HG02759 (cell line): Measurements from ENCODE around the gene EPN2.
A peak's percentile ranks its signal among the peaks of the same experiment; 100 is the strongest.

Experiments
- ATAC-seq: cut with Tn5 transposase; IDR thresholded peaks from one replicate; pipeline ENCODE4 v1.9.1; 2021; ENCODE audit warnings: mild to moderate bottlenecking, moderate library complexity; ENCODE audit not compliant: unreplicated experiment

Gene EPN2

DNA sequence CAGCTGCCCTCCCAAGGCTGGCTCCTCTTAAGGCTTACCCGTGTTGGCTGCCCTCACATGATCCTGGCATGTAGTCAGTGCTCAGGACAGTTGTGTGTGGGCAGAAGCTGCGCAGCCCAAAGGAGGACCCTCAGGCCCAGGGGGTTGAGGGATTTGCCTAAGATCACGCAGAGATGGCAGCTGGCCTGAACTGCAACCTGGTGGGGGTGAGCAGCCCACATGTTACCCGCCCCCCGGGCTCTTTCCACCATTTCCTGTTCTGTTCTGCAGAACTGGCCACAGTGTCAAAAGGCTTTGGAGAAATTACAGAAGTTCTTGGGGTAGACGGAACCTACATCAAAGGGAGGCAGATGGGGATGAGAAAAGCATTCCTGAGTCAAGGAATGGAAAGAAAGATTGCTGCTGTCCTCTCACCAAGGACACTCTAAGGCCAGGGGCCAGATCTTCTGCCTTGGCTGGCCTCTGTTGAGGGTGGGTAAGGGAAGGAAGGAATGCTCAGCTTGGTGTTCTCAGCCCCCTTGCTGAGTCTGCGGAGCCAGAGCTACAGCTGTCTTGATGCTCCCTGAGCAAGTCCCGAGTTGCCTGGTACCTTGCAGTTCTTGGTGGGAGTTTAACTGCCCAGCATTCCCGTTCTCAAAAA lies 53.0 kb downstream of the EPN2 start:
- no peak for ATAC-seq

DNA sequence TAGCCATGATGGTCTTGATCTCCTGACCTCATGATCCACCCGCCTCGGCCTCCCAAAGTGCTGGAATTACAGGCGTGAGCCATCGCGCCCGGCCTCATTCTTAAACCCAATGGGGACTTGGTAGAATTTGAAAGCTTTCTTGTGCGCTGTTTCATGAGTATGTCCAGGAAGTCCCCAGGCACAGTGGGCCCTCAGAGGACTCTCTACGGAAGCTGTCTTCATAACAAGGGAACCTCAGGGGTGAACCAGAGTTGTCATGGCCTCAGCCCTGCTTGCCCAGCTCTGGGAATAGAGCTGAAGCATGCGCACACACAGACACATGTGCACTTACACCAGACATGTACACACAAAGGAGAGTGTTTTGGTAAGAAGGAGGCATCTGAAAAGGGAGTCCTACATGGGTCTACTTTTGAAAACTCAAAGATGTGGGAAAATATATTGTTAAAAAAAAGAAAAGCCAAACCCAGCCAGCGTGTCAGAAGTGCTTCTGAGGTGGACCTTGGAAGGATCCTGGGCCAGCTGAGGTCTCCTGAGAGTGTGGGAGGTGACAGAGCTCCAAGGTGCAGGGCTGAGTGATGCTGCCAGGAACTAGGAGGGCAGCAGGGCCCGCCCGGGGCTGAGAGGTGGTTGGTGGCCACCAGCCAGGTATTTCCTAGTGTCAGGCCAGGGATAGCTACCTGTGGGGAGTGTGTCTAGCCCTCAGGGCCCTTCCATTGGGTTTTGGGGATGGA lies 54.6 kb downstream of the EPN2 start:
- ATAC-seq, result no peak

DNA sequence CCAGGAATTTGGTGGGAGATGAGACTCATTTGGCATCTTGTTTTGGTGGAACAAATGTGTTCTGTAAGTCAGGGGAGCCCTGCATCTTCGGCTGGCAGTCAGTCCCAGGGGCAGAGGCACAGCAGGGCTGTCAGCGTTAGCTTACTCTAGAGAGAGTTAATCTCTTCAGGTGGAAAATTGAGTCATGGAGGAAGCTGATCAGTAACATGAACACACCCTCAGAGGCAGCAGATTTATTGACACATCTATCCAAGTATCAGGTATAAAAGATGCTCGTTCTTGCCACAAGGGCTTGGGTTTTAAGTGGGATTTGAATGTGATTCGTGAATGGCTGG lies 55.2 kb downstream of the EPN2 start:
- ATAC-seq, result no peak

DNA sequence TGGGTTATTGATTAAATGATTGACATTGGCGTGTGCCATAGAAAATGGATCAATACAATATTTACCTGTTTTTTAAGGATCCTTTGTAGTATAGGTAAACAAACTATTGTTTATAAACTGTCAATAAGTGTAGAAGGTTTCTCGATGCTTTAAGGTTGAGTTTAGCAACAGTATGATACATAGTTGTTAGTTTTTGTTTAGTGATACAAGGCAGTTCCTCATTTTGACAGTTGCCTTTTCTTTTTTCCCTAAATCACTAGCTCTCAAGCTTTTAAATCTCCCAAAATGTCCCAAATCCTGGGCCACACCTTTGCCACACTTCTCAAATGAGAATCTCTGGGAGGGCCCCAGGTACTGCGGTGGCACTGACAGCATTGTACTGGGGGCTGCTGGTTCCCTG lies 57.3 kb downstream of the EPN2 start:
- ATAC-seq, result no peak

DNA sequence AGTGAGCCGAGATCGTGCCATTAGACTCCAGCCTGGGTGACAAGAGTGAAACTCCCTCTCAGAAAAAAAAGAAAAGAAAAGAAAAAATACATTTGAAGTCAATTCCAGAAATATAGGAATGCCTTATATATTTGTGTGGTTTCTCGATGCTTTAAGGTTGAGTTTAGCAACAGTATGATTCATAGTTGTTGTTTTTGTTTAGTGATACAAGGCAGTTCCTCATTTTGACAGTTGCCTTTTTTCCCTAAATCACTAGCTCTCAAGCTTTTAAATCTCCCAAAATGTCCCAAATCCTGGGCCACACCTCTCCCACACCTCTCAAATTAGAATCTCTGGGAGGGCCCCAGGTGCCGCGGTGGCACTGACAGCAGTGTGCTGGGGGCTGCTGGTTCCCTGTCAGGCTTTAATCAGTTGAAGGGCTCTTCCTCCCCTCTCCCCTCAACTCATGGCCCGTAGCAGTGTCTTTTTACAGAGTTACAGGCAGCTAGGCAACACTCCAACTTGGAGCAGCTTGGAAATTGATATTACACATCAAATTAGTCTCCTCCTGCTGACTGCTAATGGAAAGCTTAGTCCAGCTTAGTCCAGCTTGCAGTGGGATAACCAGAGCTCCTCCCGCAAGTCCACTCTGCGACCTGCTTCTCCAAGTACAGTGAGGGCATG lies 58.4 kb downstream of the EPN2 start:
- ATAC-seq, result no peak

DNA sequence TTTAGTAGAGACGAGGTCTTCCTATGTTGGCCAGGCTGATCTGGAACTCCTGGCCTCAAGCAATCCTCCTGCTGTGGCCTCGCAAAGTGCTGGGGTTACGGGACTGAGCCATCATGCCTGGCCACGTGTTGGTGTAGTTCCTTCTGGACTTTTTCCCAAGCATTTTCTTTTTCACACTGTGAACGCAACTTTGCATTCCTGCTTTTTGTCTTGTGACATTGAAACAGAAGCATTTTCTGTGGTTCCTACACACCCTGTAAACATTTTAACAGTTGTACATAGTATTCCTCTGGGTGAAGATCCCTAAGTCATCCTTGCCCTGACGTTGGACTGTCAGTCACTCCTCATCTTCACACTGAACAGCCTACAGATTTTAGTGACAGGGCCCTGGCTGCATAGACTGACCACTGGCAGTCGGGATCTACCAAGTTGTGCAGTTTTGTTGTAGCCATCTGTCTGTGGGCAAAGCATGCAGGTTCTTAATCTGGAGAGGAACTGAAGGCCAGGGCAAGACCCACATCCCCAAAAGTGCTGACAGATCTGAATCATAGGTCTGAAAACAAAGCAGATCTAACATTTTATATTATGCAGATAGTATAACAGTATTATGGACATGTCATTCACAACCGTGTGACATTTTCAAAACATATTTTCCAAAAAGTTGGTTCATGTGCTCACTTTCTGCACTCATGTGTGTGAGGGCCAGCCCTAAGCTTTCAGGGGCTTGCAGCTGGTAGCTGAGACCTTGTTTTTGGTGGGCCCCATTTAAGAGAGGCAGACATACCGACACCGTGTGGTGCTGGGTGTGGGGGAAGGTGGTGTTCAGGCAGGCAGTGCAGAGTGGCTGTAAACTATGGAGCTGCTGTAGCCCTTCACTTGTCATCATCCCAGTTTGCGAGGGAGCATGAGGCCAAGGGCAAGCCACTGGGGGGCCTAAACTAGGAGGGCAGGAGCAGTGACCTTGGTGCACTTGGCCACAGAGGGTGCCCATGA lies 59.9 kb downstream of the EPN2 start:
- no peak for ATAC-seq

DNA sequence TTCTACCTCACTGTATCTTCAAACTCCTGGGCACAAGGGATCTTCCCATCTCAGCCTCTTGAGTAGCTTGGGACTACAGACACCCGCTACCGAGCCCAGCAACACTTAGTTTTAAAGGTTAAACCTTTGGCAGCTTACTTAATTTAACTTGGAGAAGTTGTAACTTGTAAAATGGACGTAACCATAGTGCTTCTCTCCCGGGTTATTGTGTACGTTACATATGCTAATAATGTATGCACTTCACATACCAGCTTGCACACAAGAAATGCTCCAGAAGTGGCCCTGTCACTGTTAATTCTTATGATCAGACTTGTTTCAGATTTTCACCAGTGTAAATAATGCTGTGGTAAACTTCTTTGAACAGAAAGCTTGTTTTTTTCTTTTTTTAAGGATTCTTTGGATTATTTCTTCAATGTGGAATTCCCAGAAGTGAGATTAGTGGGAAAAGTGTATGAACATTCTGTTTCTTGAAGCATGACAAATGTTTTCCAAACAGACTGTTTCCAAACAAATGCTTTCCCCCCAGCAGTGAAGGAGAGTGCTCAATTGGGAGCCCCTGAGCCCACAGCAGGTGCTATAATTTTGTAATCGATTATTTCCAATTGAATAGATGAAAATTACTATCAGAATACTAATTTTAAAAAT lies 61.5 kb downstream of the EPN2 start:
- ATAC-seq, result no peak

DNA sequence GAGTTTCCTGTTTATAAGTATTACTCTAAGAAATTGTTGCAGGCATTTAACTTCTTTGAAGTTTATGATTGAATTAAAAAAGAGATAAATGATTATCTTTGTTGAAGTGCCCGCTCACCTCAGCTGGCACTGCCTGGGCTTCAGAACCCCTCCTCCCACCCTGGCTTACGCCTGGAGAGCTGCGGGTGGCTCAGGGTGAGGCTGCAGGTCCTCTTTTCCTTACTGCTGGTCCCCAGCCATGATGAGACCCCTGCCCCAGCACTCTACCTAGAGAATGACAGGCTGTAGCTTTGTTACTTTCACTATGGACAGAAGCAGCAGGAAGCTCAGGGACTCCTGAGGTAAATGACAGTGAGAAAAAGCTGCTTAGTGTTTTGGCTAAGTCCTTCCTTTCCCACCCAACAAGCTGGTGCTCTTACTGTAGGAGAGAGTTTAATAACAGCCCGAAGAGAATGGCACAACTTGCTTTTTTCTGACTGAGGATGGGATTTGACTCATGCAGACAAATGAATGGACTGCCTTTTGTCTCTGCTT lies 62.1 kb downstream of the EPN2 start:
- ATAC-seq, result no peak

DNA sequence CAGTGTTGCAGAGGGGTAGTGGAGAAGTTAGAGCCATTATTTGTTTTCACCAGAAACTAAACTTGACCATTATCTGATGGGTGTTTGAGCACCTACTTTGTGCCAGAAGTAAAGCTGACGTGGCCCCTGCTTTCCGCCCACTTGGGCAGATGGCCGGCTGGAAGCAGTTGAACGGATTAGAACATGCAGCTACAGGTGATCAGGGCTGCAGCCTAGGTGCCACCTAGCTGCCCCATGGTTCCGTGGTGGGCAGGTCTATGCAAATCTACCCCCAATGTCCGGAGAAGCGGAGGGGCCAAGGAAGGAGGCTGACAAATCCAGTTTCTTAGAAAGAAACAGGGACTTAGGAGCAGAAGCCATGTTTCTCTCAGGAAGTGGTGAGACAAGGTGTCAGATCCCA lies 62.7 kb downstream of the EPN2 start:
- ATAC-seq, result no peak

DNA sequence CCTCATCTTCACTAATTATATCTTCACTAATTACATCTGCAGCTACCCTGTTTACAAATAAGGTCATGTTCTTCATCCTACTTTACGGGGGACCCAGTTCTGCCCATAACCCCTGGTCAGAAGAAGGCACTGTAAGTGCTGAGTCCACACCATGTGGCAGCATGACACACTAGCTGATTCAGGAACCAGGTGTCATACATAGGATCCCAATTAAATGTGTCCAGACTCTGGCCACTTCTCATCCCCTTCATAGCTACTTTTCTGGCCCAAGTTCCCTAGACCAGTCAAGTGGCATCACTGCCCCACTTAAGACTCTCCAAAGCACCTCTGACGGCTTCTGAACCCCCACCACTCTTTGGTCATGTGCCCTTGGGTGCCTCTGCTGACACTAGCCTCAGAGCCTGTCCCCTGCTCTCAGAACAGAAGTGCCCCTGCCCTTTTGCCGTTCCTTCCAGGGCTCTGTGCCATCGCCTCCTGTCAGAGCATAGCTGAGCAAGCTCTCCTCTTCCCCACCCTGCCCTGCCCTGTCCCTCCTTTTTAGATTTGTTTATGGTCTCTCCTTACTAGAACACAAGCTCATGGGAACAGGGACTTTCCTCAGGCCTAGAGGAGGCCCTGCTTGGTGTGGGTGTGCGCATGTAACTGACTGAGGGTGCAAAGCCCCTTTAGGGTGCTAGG lies 64.2 kb downstream of the EPN2 start:
- no peak for ATAC-seq

DNA sequence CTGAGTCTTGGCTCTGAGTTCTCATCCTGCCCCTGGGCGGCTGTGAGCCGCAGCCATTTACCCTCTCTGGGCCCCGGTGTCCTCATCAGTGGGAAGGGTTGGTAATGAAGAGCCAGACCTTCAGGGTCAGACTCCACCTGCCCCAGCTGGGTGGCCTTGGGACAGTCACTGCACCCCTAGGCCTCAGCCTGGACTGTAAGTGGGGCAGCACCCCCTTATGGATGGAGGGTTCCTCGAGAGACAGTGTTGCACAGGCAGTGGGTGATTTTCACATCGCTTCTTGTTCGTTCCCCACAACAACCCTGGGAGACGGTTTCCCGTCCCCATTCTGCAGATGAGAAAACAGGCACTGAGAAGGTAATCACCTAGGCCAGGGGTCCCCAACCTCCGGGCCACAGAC lies 64.8 kb downstream of the EPN2 start:
- ATAC-seq, result no peak

DNA sequence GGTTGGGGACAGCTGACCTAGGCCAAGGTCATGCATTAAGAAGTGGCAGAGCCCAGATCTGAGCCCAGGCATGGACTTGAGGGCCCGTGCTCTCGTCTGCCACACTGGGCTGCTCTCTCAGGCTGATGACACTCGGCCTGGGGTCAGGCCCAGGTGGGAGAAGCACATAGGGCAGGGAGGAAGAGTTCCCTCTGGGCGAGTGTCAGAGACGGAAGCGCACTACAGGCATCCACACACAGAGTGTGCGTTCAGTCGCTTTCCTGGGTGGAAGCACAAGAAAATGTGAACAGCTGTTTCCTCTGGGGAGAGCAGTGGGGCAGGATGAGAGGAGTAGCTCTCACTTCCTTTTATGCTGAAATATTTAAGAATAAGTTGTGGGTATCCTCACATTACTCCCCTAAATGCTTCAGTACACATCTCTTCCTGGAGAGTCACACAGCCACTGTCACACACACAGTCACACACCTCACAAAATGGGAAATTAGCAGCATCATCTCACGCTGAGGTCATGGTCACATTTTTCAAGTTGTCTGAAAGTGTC lies 65.7 kb downstream of the EPN2 start:
- ATAC-seq, result no peak

DNA sequence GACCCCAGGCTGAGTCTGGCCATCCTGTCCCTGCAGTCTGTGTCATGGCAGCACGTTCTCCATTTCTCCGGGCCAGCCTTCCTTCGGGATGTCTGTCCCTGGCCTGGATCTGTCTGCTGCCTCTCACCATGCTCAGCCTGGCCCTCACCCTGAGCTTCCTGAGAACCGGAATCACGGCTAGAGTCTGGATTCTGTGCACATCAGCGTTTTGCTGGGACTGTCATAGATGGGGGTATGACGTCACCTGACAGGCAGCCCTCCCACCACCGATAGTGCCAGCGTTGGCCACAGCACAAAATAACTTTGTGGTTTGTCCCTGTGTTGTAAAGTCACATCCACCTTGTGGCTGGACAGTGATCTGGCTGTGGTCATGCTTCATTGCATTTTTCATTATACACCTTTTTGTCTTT lies 66.2 kb downstream of the EPN2 start:
- ATAC-seq, result no peak

DNA sequence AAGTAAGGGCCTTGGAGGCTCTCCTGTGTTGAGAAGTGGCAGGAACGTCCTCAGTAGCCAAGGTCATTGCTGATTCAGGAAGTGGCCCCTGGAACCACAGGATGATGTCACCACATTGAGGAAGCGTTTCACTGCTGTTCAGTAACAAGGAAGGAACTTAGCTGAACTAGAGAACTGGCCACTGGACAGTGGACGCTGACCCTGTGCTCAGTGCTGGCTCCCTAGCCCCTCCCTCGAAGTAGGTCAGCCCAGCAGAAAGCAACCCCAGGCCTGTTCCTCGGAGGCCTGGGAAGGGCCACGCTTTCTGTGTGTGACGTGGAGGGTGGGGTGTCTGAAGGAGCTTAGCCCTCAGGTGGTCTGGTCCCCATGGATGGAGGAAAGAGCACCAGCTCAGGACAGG lies 67.0 kb downstream of the EPN2 start:
- ATAC-seq, result no peak

DNA sequence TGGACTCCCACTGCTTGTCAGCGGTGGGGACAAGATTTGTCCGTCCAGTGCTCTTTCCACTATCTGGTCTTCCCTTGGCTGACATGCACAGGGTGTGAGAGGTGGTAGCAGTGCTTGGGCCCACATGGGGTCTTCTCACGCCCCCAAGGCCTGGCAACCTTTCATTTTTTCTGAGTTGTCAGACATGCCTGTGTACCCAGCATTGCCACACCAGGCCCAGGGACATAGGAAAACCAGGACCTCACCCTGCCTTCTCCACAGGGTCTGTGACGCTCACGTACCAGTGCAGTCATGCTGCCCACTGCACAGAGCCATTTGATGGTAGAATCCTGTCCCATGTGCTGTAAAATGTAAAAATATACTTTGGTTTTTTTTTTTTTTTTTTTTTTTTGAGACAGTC lies 67.6 kb downstream of the EPN2 start:
- no peak for ATAC-seq

DNA sequence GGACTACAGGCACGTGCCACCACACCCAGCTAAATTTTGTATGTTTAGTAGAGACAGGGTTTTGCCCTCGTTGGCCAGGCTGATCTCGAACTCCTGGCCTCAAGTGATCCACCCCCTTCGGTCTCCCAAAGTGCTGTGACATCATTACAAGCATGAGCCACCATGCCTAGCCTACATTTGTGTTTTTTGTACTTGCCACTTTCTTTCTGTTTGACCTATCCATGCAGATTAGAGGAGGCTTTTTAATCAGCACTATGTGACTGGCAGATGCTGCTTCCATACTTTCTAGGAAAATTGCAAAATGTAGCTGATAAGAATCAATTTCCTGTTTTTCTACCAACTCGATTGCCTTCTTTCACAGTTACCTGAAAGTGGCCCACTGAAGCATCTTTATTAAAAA lies 68.1 kb downstream of the EPN2 start:
- no peak for ATAC-seq

DNA sequence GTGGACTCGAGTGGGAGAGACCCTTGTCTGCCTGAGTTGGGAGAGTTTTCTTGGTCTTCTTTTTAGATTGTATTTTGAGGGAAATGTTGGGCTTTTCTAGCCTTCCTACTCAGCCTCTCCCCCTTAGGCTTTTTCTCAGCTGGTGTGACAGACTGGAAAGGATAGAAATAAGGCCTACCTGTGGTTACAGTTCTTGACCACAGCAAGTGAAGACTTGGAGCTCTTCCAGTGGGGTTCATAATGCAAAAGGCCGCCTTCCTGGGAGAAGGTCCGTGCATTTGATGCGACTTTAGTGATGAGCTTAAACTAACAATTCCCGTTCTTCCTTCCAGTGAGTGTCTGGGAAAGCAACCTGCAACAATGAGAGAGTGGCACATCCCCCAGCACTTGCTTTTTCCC lies 68.6 kb downstream of the EPN2 start:
- ATAC-seq, result no peak

DNA sequence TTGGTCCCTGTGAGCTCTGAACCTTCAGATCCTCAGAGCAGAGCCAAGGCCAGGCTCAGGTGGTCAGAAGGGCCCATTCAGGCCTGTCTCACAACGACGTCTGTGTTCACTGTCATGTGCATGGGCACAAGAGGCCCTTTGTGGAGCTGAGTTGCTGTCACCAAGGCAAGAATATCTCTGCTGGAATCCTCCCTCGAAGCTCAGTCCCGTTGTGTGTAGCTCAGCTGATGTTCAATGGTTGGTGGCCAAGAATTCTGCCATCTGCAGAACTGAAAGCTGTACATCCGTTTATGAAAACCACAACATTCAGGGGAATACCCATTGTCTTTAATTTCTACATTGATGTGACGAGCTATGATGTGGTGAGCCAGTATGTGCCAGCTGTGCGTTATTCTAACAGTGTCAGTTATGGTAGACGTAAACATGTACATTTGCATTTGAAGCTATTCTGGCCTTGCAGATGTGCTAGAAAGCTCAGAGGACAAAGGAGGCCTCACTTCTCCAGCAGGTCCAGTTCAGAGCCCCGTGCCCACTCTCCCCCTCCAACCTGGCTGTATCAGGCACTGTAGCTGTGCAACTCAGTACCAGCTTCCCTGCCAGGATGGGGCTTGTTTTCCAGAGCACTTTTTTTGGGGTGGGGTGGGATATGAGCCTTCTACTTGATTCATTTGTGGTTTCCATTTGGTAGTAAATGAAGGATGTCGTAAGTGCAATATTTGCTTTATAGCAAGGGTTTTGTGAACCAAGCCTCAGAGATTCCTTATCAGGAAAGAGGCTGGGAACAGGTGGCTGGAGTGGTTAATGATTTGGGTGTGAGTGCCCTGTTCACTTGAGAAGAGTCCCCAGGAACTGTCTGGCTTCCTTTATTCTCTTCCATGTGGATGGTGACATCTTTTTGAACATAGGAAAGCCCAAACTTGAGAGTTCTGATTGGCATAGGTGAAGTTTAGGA lies 69.3 kb downstream of the EPN2 start:
- peak; percentile 86 for ATAC-seq

DNA sequence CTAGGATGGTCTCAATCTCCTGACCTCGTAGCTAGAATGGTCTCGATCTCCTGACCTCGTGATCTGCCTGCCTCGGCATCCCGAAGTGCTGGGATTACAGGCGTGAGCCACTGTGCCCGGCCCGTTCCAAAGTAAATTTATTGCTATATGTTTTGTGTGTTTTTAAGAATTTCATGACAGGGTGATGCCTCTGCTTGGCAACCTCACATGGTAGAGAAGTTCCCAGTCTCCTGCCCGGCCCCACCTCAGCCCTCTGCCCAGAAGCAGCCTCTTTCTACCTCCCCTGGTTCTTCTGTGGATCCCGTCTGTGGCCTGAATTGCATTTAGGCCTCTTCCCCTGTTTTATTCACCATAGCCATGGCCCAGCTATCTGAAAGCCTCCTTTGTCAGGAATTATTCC lies 70.4 kb downstream of the EPN2 start:
- ATAC-seq, result no peak
